Neuronal stem cell (in vitro differentiated cells): ENCODE results near the gene SIN3B.
A peak's percentile ranks its signal among the peaks of the same experiment; 100 is the strongest.

Experiments
- DNase-seq: peaks from one replicate; pipeline ENCODE4 v3.0.0-alpha.2; 2013; ENCODE audit warnings: low spot score
- H2AFZ ChIP-seq: one replicate; pipeline ENCODE4 v1.6.1; 2013; ENCODE audit warnings: mild to moderate bottlenecking, low read length, inconsistent platforms
- H2AK5ac ChIP-seq: 2 replicates; pipeline ENCODE4 v1.6.1; 2013; ENCODE audit warnings: low read depth, mild to moderate bottlenecking, inconsistent platforms, low read length, moderate library complexity, mixed read lengths
- H2BK120ac ChIP-seq: 2 replicates; pipeline ENCODE4 v1.6.1; 2013; ENCODE audit warnings: low read depth, mild to moderate bottlenecking, inconsistent platforms, low read length, moderate library complexity, mixed read lengths
- H2BK12ac ChIP-seq: one replicate; pipeline ENCODE4 v1.6.1; 2013; ENCODE audit warnings: low read length, inconsistent platforms
- H2BK15ac ChIP-seq: 2 replicates; pipeline ENCODE4 v1.6.1; 2013; ENCODE audit warnings: mild to moderate bottlenecking, low read length, inconsistent platforms, mixed read lengths
- H2BK5ac ChIP-seq: one replicate; pipeline ENCODE4 v1.6.1; 2013; ENCODE audit warnings: inconsistent platforms, mild to moderate bottlenecking, low read length, moderate library complexity
- H3K14ac ChIP-seq: one replicate; pipeline ENCODE4 v1.6.1; 2013; ENCODE audit warnings: low read length, inconsistent platforms
- H3K18ac ChIP-seq: 2 replicates; pipeline ENCODE4 v1.6.1; 2013; ENCODE audit warnings: low read length, inconsistent platforms
- H3K23ac ChIP-seq: 2 replicates; pipeline ENCODE4 v1.6.1; 2013; ENCODE audit warnings: low read depth, mild to moderate bottlenecking, mixed read lengths, low read length, inconsistent platforms; ENCODE audit not compliant: poor library complexity
- H3K27ac ChIP-seq: replicated peaks from 3 replicates; pipeline ENCODE4 v1.5.1; 2013; ENCODE audit warnings: low read length, inconsistent platforms
- H3K27me3 ChIP-seq, 3 experiments: 2 replicates each; pipeline ENCODE4 v1.6.1; 2013; ENCODE audit warnings: low read length in 3 of 3, mild to moderate bottlenecking in 2 of 3, inconsistent platforms in 1 of 3, low read depth in 1 of 3, mixed read lengths in 1 of 3, moderate library complexity in 1 of 3; ENCODE audit not compliant: control insufficient read depth in 3 of 3, insufficient read depth in 3 of 3
- H3K36me3 ChIP-seq, 2 donors: replicated peaks in 1 of 2; 2 replicates each; pipeline ENCODE4 v1.6.1; 2013; ENCODE audit warnings: low read length in 2 of 2; ENCODE audit not compliant: control insufficient read depth in 2 of 2, insufficient read depth in 2 of 2
- H3K4ac ChIP-seq: 2 replicates; pipeline ENCODE4 v1.6.1; 2013; ENCODE audit warnings: inconsistent platforms, mild to moderate bottlenecking, low read length, moderate library complexity
- H3K4me1 ChIP-seq, 2 donors: 1 replicate in 1 of 2; 2 replicates in 1 of 2; pipeline ENCODE4 v1.6.1; 2013; ENCODE audit warnings: low read length in 2 of 2, low read depth in 1 of 2; ENCODE audit not compliant: control insufficient read depth in 2 of 2, insufficient read depth in 1 of 2
- H3K4me2 ChIP-seq: one replicate; pipeline ENCODE4 v1.6.1; 2013; ENCODE audit warnings: mild to moderate bottlenecking, low read length, inconsistent platforms; ENCODE audit not compliant: insufficient read depth, poor library complexity, severe bottlenecking
- H3K4me3 ChIP-seq, 2 donors: 2 replicates each; pipeline ENCODE4 v1.5.1; 2013; ENCODE audit warnings: low read length in 2 of 2, mild to moderate bottlenecking in 2 of 2, inconsistent platforms in 1 of 2, moderate library complexity in 1 of 2
- H3K79me1 ChIP-seq: one replicate; pipeline ENCODE4 v1.6.1; 2013; ENCODE audit warnings: low read depth, mild to moderate bottlenecking, inconsistent platforms, low read length, moderate library complexity
- H3K9ac ChIP-seq: one replicate; pipeline ENCODE4 v1.6.1; 2013; ENCODE audit warnings: mild to moderate bottlenecking, low read depth, low read length, inconsistent platforms; ENCODE audit not compliant: poor library complexity
- H3K9me3 ChIP-seq, 2 donors: replicated peaks in 1 of 2; 2 replicates each; pipeline versions ENCODE3 to v1.6.1; 2013; ENCODE audit warnings: low read length in 2 of 2, mild to moderate bottlenecking in 2 of 2, inconsistent platforms in 1 of 2, low read depth in 1 of 2, mixed read lengths in 1 of 2, moderate library complexity in 1 of 2; ENCODE audit not compliant: control insufficient read depth in 2 of 2, insufficient read depth in 1 of 2
- H4K8ac ChIP-seq: one replicate; pipeline ENCODE4 v1.6.1; 2013; ENCODE audit warnings: low read depth, mild to moderate bottlenecking, inconsistent platforms, low read length, moderate library complexity
- H4K91ac ChIP-seq: one replicate; pipeline ENCODE4 v1.6.1; 2013; ENCODE audit warnings: low read length, low read depth, mild to moderate bottlenecking, inconsistent platforms; ENCODE audit not compliant: poor library complexity
- WGBS, 2 donors: extraction: QIAGEN DNeasy Blood & Tissue Kit; methylation state at CpG; one replicate each; pipeline ENCODE4 v1.1.7; 2013; ENCODE audit warnings: missing lambda C conversion rate in 2 of 2, mixed read lengths in 1 of 2; ENCODE audit not compliant: insufficient read length in 2 of 2, insufficient replicate concordance in 1 of 2; ENCODE audit errors: extremely low coverage in 2 of 2; 5-methylcytosine and 5-hydroxymethylcytosine counted together

Gene SIN3B

DNA sequence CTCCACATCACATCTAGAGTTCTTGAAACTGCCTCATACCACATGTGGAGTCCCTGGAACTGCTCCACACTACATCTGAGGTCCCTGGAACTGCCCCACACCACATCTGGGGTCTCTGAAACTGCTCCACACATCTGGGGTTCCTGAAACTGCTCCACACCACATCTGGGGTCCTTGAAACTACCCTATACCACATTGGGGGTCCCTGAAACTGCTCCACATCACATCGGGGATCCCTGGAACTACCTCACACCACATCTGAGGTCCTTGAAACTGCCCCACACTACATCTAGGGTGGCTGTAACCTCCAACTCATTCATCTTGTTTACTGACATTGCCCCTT, 93.4 kb downstream of the SIN3B start:
- Histone ChIP-seq H2BK15ac (no peak overlapping the region), H3K36me3 (peaks cover 4 to 28% of the 10 kb centered on the region in 2 donors), H2BK120ac (no peak overlapping the region), H3K4me3 (no peak overlapping the region), H3K9ac (no peak overlapping the region), H3K18ac (no peak overlapping the region), H2AK5ac (no peak overlapping the region), H3K79me1 (no peaks in the 10 kb centered on the region), H3K14ac (no peak overlapping the region), H3K27ac (no peak overlapping the region), H4K8ac (no peak overlapping the region), H3K9me3 (peaks cover 11 to 15% of the 10 kb centered on the region in 2 donors), H2AFZ (no peak overlapping the region), H3K27me3 (no peaks in the 10 kb centered on the region), H2BK5ac (no peak overlapping the region), H3K4ac (no peak overlapping the region), H3K23ac (no peak overlapping the region), H4K91ac (no peak overlapping the region), H3K4me1 (no peaks in the 10 kb centered on the region), H3K4me2 (no peak overlapping the region), H2BK12ac (no peak overlapping the region)
- no peak for DNase-seq
- WGBS, 2 donors: no CpG with 5 or more reads among the region's 1 CpG

DNA sequence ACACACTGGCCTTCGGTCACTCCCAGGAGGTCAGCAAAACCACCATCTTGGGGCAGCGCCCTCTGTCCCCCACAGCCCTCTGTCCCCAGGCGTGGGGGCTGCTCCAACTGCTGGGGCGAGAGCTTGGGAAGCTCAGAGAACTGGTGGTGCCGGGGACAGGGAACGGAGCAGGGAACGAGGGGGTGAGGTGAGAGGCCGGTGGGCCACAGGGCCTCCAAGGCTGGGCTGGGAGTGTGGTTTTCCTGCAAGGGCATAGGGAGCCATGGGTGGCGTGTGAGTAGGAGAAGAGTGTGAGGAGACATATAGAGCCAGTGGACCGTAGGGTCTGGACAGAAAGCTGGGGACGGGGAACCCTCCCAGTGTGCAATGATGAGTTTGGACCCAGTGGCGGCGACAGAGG, 93.8 kb downstream of the SIN3B start:
- WGBS, 2 donors: no CpG with 5 or more reads among the region's 13 CpGs
- H3K36me3 ChIP-seq: peaks cover 4 to 29% of the 10 kb centered on the region in 2 donors
- no peak overlapping the region for H3K14ac ChIP-seq
- no peak overlapping the region for H3K4me2 ChIP-seq
- H2BK12ac ChIP-seq: no peak overlapping the region
- no peak overlapping the region for H3K4me3 ChIP-seq
- H3K9ac ChIP-seq: no peak overlapping the region
- DNase-seq: no peak
- H3K4me1 ChIP-seq: no peaks in the 10 kb centered on the region
- peaks cover 11 to 18% of the 10 kb centered on the region in 2 donors for H3K9me3 ChIP-seq
- no peak overlapping the region for H3K4ac ChIP-seq
- H3K27ac ChIP-seq: no peak overlapping the region
- no peaks in the 10 kb centered on the region for H3K79me1 ChIP-seq
- H2BK5ac ChIP-seq: no peak overlapping the region
- H4K91ac ChIP-seq: no peak overlapping the region
- no peak overlapping the region for H2AFZ ChIP-seq
- no peak overlapping the region for H2AK5ac ChIP-seq
- H2BK15ac ChIP-seq: no peak overlapping the region
- H2BK120ac ChIP-seq: no peak overlapping the region
- no peak overlapping the region for H3K23ac ChIP-seq
- H3K27me3 ChIP-seq: no peaks in the 10 kb centered on the region
- H3K18ac ChIP-seq: no peak overlapping the region
- H4K8ac ChIP-seq: no peak overlapping the region

DNA sequence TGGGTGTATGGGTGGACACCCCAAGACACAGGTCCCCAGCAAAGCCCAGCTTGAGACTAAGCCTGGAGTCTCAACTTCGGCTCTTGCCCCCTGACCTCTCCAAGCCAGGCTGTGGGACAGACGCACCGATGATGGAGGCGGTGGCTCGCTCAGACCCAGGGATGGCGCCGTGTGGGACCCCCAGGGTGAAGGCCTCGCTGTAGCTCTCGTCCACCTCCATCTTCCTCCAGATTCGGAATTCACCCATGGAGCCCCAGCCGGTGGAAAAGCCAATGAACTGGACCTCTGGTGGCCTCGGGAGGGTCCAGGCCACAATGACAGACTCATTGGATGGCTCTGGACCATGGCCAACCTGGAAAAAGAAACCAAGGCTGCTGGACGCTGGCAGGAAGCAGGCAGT, 98.7 kb downstream of the SIN3B start:
- H2BK120ac ChIP-seq: no peak overlapping the region
- H3K4me3 ChIP-seq: no peak overlapping the region
- no peak overlapping the region for H3K4ac ChIP-seq
- H3K27me3 ChIP-seq: no peaks in the 10 kb centered on the region
- peaks cover 9 to 13% of the 10 kb centered on the region in 2 donors for H3K9me3 ChIP-seq
- no CpG with 5 or more reads among the region's 13 CpGs for whole genome bisulfite sequencing, 2 donors
- H2BK5ac ChIP-seq: peak overlapping the region; percentile 8
- no peaks in the 10 kb centered on the region for H3K4me1 ChIP-seq
- no peak overlapping the region for H2BK15ac ChIP-seq
- H4K91ac ChIP-seq: no peak overlapping the region
- H3K18ac ChIP-seq: no peak overlapping the region
- H3K27ac ChIP-seq: no peak overlapping the region
- peaks cover 0 to 7% of the 10 kb centered on the region in 2 donors for H3K36me3 ChIP-seq
- H3K9ac ChIP-seq: peak overlapping the region; percentile 30
- no peak overlapping the region for H4K8ac ChIP-seq
- H3K23ac ChIP-seq: peak overlapping the region; percentile 48
- H3K4me2 ChIP-seq: no peak overlapping the region
- no peak overlapping the region for H2AFZ ChIP-seq
- H2AK5ac ChIP-seq: no peak overlapping the region
- H3K79me1 ChIP-seq: peaks cover 5% of the 10 kb centered on the region
- no peak for DNase-seq
- no peak overlapping the region for H2BK12ac ChIP-seq
- H3K14ac ChIP-seq: peak overlapping the region; percentile 44

DNA sequence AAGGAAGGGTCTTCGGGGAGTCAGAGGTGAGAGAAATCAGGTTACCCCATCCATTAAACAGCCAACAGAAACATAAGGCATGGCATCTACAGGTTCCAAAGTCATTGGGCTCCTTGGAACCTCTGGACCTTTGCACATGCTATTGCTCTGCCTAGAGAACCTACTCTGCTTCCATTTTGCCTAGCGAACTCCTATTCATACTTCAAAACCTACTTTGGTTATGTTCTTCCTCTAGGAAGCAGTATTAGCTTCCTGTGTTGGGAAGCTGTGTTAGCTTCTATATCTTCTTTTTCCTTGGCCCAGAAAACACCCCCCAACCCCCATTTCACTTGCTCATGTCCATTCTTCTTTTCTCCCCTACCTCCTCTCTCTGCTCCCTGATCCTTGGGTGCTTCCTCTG, 99.2 kb downstream of the SIN3B start:
- Histone ChIP-seq H2AFZ (no peak overlapping the region), H2AK5ac (no peak overlapping the region), H2BK15ac (no peak overlapping the region), H2BK5ac (no peak overlapping the region), H3K27me3 (no peaks in the 10 kb centered on the region), H2BK12ac (no peak overlapping the region), H2BK120ac (no peak overlapping the region), H3K4me1 (no peaks in the 10 kb centered on the region), H3K18ac (no peak overlapping the region), H3K14ac (no peak overlapping the region), H3K9me3 (peaks cover 9 to 13% of the 10 kb centered on the region in 2 donors), H4K91ac (no peak overlapping the region), H3K23ac (no peak overlapping the region), H3K27ac (no peak overlapping the region), H3K4me2 (no peak overlapping the region), H4K8ac (no peak overlapping the region), H3K36me3 (peaks cover 0 to 5% of the 10 kb centered on the region in 2 donors), H3K9ac (no peak overlapping the region), H3K4me3 (no peak overlapping the region), H3K79me1 (peaks cover 5% of the 10 kb centered on the region), H3K4ac (no peak overlapping the region)
- no CpG with 5 or more reads among the region's 2 CpGs for WGBS, 2 donors
- no peak for DNase-seq
